Measurements from ENCODE around the gene RPL41. TPM values are rescaled to one million over a fixed set of nuclear protein-coding genes. Genes with fewer than 3 reads are reported as not detected.
"Not testable (repeated sequence)": the region's sequence is repeated elsewhere in the genome, so short reads cannot be mapped to it uniquely, and the experiment has no call there.

Gene RPL41
- total RNA-seq, 1 donor from 2014 or later = 2,425 TPM

GRCh38 chr12:56103066-56103711 is 13.2 kb upstream of the RPL41 start:
- no peak for DNase-seq (ENCODE audit: low read depth in 2 of 2)

DNA sequence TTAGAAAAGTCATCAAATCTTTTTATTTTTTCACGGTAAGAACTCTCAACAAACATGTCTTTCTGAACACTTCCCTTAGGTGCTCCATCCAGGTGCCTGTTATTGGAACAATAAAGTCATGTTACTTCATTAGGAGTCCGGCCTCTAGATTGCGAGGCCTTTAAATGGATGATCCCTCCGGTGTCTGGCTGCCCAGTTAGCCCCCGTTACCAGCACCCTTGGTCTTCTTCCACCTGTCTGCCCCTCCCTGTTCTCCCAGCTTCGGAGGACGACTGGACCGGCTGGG is 12.7 kb upstream of the RPL41 start:
- DNase-seq (ENCODE audit: low read depth in 2 of 2) = no peak

- DNase-seq (ENCODE audit: low read depth in 2 of 2) = peak; percentile 98 to 99
Measured at GRCh38 chr12:56104109-56104814, 12.2 kb upstream of the RPL41 start, which contains the start of gene PA2G4. PA2G4 (plus strand) TSS chr12:56104559; CDS start chr12:56104738, 179 bp downstream.

DNA sequence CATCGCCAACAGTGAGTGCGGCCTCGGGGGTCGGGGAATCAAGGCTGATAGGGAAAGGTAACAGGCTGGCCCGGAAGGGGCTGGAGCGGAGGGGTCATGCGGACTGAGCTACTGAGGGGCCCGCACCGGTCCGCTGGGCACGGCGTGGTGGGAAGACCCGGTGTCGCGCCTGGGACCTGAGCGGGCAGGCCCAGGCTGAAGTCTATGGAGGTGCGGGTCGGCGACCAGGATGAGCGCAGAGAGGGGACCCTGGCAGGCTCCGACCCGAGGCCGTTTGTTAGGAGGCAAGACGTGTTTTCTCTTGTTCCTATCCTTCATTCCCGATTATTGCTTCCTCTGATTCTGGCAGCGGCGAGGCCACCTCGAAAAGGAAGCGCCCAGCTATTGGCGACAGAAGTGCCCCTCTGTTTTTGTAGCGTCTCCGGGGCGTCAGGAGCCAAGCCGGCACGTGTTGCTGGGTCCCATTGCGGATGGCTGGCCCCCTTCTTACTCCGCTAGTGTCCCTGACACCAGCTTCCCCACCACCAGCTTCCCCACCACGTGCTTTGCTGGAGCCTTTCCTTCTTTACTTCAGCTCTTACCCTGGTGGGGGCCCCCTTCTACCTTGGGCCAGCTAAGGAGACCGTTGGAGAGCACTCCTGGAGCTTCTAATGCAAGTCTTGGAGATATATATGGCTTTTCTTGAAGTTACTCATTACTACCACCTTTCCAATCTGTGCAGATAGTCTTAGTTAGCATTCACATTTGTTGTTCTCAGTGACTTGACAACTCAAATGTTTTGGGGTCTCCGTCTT is 11.4 kb upstream of the RPL41 start:
- DNase-seq (ENCODE audit: low read depth in 2 of 2) = peak in 1 of 2 donors; percentile 43

- DNase-seq (ENCODE audit: low read depth in 2 of 2) = no peak
Measured at GRCh38 chr12:56105609-56105902, 10.9 kb upstream of the RPL41 start.

DNA sequence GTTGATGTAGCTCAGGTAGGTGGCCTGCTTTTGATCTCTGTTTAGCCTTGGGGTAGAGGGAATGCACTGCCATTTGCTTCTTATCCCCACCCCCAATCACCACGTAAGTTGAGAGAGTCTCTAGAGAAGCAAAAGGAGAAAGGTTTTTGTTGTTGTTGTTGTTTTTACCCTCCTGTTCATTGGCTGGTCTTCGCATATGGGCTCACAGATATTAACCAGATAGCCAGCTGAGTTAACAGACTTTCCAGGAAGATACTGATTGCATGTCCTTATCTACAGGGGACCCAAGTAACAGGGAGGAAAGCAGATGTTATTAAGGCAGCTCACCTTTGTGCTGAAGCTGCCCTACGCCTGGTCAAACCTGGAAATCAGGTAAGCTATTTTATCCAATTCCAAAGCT is 9.2 kb upstream of the RPL41 start:
- no peak for DNase-seq (ENCODE audit: low read depth in 2 of 2)

GRCh38 chr12:56110571-56110970 is 5.9 kb upstream of the RPL41 start:
- DNase-seq (ENCODE audit: low read depth in 2 of 2) = no peak

DNA sequence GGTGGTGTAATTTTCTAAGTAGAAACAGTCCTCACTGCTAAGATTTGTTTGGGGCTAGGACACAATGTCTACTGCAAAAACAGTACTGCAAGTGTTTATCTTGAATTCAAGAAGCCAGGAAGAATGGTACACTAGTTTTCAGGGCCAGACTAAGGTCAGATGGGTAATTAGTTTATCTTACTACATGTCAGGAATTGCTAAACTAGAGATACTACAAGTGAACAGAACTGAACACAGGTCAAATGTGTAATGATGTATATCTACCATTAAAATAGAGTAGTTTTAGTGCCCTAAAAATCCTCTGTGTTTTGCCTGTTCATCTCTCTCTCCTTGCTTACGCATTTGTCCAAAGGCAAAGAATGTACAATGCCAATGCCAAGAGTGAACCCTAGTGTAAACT is 2.3 kb upstream of the RPL41 start:
- no peak for DNase-seq (ENCODE audit: low read depth in 2 of 2)

DNA sequence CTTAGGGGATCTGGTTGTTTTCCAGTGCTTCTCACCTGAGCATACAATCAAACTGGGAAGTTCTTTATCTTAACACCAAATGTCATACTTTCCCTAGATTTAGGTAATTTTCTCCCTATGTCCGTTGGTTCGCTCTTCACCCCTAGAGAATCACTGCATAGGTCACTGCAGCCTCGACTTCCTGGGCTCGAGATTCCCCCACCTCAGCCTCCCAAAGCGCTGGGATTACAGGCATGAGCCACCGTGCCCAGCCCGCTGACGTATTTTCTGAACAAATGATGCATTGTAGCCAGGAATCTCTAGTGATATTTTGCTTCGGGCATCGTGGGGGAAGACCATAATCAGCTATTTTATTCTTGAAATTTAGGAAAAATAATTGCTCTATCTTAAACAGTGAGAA is 1.1 kb upstream of the RPL41 start:
- DNase-seq (ENCODE audit: low read depth in 2 of 2) = no peak

DNA sequence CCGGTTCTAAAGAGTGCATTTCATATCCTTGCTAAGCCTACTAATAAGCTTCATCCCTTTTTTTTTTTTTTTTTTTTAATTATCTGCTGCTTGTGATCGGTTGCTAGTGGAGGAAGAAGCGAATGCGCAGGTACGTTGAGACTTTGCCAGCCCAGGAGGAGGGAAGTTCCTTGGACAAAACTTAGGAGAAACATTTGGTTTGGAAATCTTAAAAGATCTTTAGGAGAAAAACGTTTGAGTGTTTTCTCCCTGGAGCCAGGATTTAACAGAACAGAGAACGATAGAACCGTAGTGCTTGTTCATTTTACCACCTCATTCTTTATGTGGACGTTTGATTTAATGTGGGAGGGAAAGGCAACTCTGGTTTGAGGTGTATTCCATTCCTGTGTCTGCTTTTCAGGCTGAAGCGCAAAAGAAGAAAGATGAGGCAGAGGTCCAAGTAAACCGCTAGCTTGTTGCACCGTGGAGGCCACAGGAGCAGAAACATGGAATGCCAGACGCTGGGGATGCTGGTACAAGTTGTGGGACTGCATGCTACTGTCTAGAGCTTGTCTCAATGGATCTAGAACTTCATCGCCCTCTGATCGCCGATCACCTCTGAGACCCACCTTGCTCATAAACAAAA is 761 bp downstream of the RPL41 start:
- not testable (repeated sequence) for DNase-seq (ENCODE audit: low read depth in 2 of 2)

GRCh38 chr12:56117778-56118687 is 1.6 kb downstream of the RPL41 start, which contains the start of gene ZC3H10:
ZC3H10 (plus strand) TSS chr12:56118266; CDS start chr12:56120563, 2,297 bp downstream.
- DNase-seq (ENCODE audit: low read depth in 2 of 2) = peak; percentile 99

GRCh38 chr12:56118688-56119357 is 2.4 kb downstream of the RPL41 start:
- no peak for DNase-seq (ENCODE audit: low read depth in 2 of 2)

DNA sequence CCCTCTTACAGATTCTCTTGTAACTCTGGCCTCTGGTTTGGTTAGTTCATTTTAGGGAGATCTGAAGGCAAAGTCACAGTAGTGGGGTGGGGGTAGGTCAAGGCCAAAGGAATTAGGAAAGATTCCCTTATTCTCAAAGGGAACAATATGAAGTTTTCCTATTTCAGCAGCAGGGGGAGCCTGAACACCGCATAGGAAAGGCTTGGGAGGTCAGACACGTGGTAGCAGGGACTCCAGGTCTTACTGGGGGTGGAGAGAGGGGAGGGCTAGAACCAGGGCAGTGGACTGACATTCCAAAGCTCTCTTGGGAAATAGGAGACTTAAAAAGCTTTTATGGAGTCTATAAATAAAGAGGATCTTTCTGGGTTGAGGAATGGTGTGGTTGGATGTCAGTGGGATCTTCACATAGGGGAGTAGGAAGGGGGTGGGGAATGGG is 2.9 kb downstream of the RPL41 start:
- DNase-seq (ENCODE audit: low read depth in 2 of 2) = peak; percentile 83 to 92

DNA sequence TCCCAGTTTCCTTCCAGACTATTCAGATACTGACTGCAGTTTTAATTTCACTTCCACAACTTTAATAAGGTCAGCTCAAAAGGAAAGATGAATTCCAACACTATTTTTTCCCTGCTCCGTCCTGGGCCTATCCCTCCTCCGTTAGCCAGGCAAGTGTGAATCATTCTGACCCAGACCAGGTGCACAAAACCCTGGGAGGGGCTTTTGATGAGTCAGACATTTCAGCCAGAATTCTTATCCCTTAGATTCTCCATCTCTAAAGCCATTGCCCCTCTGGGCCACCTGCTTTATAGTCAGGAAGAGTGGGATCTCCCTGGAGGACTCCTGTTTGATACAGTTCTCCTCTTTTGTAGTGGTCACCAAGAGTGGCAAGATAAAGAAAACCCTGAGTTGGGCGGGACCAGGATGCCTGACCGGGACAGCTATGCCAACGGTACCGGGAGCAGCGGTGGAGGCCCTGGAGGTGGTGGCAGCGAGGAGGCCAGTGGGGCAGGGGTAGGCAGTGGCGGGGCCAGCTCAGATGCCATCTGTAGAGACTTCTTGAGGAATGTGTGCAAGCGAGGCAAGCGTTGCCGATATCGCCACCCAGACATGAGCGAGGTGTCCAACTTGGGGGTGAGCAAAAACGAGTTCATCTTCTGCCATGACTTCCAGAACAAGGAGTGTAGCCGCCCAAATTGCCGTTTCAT is 3.9 kb downstream of the RPL41 start:
- no peak for DNase-seq (ENCODE audit: low read depth in 2 of 2)

DNA sequence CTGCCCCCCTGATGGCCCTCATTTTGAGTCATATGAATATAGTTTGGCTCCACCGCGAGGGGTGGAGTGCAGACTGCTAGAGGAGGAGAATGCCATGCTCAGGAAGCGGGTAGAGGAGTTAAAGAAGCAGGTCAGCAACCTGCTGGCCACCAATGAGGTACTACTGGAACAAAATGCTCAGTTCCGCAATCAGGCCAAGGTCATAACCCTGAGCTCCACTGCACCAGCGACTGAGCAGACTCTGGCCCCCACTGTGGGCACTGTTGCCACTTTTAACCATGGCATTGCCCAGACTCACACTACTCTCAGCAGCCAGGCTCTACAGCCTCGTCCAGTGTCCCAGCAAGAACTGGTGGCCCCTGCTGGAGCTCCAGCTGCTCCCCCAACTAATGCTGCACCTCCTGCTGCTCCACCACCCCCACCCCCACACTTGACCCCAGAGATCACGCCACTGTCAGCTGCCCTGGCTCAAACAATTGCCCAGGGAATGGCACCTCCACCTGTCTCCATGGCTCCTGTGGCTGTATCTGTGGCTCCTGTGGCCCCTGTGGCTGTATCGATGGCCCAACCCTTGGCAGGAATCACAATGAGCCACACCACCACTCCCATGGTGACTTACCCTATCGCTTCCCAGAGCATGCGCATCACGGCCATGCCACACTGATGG is 4.9 kb downstream of the RPL41 start:
- no peak for DNase-seq (ENCODE audit: low read depth in 2 of 2)

- no peak for DNase-seq (ENCODE audit: low read depth in 2 of 2)
Measured at GRCh38 chr12:56122637-56123036, 6.2 kb downstream of the RPL41 start.

- DNase-seq (ENCODE audit: low read depth in 2 of 2) = no peak
Measured at GRCh38 chr12:56124133-56124532, 7.7 kb downstream of the RPL41 start.

GRCh38 chr12:56126732-56127239 is 10.4 kb downstream of the RPL41 start:
- no peak for DNase-seq (ENCODE audit: low read depth in 2 of 2)

DNA sequence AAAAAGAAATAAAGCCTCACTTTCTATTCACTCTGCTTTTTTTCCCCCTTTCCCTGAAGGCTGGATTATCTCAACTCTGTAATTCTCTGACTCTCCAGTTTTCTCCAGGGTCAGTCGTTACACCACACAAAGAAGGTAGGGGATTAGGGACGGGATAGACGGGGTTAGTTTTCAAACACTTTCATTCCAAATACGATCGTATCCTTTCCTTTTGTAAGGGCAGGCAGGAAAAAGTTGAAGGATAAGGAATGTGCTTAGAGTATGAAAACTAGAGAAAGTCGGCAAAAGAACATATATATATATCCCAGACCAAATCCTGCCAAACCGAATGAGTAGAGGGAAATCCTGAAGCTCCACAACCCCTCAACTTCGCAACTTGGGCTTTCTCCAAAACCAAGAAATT is 11.1 kb downstream of the RPL41 start:
- no peak for DNase-seq (ENCODE audit: low read depth in 2 of 2)

Data from dermis microvascular lymphatic vessel endothelial cell (primary cell).